Activated T-cell treated with anti-CD3 and anti-CD28 coated beads for 1 hour (primary cell): Measurements from ENCODE around the gene MICU1.
"Not testable (repeated sequence)": the region's sequence is repeated elsewhere in the genome, so short reads cannot be mapped to it uniquely, and the experiment has no call there.

Experiments used
- DNase-seq: peaks from one replicate; pipeline ENCODE4 v3.0.0-alpha.2; 2020; ENCODE audit warnings: low read depth

The MICU1 gene

DNA sequence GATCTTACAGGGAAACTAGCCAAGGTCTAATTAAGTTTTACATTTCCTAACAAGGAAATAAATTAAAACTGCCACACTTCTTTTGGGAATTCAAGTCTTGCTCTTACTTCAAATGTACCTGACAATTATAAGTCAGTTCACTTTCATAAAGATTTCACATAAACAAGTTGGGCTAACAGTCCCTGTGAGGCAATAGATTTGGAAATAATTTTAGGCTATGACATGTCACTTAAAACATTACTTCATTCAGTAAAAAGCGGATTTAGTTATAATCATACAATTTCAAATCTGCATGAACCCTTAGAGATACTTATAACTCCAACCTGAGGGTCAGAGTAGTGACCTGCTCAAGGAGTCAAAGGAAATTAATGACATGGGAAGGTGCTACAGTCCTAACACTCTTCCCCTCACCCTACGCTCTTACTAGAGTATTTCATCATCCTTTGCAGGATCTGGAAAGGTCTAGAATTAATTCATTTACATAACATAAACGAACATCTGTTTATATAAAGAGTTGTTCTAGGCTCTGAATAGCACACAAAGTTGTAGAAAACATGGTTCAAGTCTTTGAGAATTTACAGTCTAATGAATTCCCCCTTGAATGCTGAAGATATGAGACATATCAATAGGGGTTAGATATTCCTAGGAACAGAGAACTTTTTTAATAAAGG, 238.8 kb downstream of the MICU1 start:
- DNase-seq, result no peak

DNA sequence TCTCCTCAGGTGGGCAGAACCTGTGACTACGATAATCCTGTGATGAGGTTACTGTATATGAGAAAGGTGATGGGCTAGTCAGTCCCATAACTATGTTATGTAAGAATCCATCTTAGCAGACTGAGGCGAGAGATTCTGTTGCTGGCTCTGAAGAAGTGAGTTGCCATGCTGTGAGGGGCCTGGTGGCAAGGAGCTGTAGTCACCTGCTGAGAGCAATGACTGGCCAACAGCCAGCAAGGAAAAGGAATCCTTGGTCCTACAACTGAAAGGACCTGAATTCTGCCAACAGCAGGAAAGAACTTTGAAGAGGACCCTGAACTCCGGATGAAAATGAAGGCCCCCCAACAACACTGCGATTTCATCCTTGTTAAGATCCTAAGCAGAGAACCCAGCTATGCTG, 240.2 kb downstream of the MICU1 start:
- DNase-seq, result no peak

DNA sequence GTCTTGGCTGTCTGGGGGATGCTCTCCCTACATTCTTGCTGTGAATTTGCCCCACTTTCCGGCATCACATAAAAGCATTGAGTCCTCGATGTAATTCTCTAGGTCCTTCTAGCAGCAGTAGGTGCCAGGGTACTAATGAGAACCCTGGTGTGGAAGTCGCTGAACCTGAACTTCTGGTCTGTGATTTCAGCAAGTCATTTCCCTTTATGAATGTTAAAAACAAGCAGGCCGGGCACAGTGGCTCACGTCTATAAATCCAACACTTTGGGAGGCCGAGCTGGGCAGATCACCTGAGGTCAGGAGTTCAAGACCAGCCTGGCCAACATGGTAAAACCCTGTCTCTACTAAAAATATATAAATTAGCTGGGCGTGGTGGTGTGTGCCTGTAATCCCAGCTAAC, 240.9 kb downstream of the MICU1 start:
- not testable (repeated sequence) for DNase-seq

DNA sequence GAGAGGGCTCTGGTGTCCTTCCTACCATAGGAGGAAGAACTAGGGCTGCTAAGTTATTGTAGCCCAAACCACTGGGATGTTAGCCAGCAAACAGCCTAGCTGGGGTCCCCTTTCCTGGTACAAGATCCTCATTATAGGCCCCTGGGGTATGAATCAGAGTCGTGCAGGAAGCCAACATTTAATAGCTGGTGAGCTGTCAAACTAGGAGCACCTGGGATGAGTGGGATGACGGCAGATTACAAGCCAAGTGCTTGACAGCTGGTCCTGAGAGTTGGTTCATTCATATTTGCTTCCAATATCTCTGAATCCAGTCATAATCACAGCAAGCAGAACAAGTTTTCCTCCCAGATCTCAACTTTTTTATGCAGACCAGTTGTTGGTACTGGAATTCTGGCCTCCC, 246.1 kb downstream of the MICU1 start:
- no peak for DNase-seq

DNA sequence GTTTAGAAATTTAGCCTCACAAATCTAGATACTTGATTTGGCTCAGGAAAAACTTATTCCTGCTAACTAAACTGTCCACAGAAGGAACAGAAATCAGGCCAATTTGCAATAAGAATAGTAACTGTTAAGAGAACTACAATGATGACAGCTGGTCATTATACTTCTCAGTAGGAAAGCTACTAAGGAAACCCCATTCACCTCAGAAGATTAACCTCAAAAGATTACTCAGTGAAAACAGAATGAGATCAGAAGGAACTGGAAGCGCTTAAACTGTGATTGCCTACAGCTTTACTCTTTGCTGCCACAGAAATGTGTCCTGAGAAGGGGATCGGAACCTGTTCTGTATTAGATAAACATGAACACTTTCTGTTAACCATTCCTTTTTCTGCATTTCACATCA, 246.8 kb downstream of the MICU1 start:
- DNase-seq, result no peak

DNA sequence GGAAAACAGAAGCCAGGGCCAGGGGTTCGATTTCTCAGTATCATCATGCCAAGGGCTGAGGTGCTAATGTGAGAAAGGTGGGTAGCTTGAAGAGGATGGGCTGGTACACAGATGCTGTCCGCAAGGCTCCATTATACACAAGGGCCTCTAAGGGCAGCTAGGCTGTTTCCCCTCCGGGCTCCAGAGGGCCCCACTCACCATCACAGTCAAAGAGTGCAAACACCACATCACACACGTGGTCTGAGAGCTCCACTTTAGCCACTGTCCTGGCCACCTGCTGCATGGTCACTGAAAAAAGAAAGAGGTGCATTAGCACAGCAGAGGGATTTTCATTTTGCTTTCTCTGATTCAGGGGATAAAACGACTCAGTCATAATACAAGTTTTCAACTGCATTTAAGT, 250.3 kb downstream of the MICU1 start:
- DNase-seq, result no peak

DNA sequence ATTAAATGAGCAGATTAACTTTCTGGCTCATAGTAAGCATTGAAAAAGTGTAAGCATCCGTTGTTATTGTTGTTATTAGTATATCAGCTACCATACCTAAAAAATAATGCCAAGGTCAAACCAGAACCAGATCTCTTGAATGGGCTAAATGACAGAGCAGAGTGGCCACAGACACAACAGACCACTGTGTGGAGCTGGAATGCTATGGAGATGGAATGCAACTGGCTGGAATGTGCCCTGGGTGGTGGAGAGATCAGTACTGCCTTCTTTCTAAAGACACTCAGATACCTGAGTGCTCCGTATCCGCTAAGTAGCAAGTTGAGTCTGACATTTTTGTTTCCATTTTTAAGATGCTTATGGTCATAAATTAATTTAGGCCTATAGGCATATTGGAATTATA, 250.7 kb downstream of the MICU1 start:
- no peak for DNase-seq

DNA sequence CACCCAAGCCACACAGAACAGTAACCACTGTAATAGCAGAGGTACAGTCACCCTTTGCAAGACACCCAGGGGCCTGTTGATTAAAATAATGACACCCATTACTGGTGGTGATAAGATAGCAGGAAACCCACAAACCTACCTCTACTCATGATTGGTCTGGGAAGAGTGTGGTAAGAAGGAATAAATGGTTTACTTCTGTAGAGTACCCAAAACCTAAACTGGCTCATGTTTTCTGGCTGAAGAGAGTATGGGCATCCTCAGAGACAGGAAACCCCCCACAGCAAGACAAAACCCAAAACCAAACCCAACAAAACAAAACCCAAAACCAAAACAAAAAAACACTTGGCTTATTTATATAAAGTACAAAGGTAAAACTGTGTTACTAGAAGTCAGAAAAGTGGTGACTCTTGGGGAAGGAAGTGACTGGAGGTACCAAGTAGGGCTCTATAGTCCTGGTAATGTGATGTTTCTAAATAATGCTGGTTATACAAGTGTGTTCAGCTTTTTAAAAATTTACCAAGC, 255.6 kb downstream of the MICU1 start:
- no peak for DNase-seq

DNA sequence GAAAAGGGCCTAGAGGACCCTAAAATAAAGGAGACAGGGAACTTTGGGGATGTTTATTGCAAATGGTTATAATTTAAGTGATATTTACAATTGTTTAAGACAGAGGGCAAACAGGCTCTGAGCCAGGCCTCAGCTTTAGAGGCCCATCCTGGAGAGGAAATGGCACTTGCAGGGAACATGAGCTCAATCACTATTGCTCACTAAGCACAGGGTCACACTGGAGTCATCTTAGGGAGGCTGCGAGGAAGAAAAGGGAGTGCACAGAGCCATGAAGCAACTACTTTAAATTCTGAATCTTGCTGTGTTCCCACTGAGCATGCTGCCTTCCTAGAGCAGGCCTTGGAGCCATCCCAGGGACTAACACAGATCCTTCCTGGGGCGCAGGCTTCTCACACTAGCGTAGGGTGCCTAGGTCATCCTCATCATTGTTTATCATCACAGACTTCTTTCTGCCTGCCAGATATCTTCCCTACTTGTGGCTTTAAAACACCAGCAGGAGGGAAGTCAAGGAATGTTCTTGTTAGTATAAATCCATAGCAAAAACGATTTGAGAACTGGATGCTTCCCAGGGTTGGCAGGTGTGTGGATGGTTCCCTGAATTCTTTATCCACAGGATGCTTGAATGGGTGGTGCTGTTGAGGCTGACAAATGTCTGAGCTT, 258.4 kb downstream of the MICU1 start:
- no peak for DNase-seq

DNA sequence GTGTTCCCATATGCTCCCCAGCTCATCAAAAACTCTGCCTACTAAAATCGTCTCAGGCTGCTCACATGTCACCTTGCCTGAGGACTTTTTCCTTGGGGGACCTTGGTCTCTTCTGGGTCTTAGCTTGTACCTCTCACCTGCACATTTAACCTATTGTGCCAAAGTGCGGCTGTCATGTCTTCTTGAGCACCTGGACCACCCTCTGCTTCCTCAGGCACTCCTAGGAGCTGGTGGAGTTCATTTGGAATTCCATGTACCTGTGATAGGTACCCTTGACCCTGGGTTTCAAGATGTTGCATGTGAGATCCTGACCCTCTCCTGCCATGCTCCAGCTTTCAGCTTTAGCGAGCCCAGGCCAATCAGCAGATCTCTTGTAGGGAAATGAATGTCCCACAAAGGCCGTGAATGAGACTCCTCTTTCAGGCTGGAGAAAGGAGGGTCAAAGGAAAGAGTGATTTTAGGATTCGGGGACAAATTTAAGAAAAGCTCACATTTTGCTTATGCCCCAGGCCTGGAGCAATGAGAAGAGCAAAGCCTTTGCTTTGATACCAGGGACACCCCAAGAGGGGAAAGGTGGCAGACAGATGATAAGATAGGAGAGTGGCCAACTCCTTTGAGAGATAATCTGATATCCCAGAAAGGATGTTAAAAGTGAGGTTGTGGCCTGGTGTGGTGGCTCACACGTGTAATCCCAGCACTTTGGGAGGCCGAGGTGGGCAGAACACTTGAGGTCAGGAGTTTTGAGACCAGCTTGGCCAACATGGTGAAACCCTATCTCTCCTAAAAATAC, 260.6 kb downstream of the MICU1 start:
- DNase-seq, result no peak

DNA sequence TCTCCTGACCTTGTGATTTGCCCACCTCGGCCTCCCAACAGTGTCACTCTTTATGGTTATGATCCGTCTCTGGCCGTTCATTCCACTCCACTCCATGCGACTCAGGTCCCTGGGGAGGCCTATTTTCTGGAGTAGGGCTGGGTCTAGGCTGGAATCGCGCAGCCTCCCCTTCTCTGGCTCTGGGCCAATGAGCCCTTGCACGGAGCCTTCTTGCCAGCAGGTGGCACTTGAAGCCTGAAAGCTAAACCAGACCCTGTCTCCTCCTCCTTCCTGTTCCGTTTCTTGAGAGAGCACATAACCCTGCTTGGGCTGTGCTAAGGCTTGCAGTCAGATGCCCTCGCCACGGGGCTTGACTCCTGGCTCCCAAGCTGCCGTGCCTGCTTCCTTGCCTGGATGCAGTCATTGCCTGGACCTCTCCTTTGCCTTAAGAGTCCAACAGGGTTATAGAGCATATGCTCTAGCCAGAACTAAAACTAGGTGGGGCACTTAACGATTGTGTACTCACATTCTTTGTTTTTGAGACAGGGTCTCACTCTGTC, 261.6 kb downstream of the MICU1 start:
- DNase-seq, result peak; percentile 74

DNA sequence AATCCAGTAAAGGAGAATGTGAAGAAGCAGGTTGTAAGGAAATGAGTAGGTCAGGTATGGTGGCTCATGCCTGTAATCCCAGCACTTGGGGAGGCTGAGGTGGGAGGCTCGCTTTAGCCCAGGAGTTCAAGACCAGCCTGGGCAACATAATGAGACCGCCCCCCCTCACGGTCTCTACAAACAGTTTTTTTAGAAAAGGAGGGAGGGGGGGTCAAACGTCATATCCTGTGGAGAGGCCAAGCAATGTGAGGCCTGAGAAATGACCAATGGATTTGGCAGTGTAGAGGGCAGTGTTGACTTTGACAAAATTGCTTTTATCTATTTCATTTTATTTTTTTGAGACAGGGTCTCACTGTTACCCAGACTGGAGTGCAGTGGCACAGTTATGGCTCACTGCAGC, 268.9 kb downstream of the MICU1 start:
- DNase-seq, result no peak

DNA sequence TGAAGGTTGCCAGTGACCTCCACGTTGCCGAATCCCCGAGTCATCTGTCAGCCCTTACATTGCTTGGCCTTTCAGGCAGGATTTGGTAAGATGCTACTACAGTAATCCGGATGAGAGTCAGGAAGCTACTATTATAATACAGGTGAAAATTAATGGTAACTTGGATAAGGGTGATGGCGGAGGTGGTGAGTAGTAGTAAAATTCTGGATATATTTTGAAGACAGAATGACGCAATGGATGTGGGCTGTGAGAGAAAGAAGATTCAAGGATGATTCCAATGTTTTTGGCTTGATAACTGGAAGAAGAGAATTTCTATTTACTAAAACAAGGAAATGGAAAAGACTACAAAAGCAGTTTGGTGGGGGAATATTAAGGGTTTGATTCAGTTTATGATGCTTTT, 269.8 kb downstream of the MICU1 start:
- no peak for DNase-seq

DNA sequence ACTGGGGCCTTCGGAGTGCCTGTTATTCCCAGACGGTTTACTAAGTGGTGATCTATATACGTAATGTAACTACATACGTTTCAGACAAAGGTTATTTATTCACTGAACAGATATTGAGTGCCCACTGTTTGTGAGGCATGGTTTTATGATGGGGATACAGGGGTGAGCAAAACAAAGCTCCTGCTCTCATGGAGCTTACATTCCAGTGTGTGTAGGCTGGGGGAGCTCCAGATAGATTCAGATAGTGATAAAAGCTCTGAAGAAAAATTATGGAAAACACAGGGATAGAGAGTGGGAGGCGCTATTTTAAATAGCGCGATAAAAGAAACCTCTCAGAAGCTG, 270.7 kb downstream of the MICU1 start:
- no peak for DNase-seq

DNA sequence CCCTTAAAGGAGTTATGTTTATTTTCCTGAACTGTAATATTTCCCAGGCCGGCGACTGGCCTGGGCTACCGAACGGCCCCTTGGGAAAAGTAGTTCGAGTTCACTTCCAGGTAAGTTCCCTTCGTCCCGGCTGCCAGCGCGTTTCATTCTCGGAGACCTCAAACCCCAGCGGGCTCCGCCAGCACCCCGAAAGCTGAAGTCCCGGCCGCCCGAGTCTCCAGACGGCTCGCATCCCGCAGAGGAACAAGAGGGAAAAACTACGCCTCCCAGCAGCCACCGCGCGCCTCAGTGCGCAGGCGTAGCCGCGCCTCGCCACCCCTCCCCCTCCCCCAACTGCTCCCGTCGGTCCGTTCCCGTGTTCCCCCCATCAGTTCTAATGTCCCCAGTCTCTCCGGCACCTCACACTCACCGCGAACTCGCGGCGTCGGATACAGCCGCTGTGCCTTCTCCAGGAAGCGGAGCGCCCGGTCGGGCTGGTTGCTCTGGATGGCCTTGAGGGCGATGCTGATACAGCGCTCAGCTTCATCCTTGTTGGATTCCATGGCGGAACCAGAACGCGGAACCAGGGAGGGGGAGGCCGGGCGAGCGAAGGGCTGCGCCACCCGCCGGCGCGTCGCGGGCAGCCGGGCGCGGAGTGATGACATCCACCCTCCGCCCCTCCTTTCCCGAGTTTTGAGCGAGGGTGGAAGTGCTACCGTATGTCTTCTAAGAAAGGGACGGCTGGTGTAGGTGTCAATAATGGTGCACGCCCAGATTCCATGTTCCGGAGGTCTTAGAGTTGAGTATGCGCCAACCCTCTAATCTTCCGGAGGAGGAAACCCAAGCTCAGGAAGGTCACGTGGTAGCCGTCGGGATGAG, 271.3 kb downstream of the MICU1 start, which contains the start of gene DNAJB12:
Gene DNAJB12, minus strand, starts transcription at position 564 of the 858 bp plus-strand sequence. Its CDS starts 22 bp downstream, at position 542.
- DNase-seq, result peak; percentile 77

DNA sequence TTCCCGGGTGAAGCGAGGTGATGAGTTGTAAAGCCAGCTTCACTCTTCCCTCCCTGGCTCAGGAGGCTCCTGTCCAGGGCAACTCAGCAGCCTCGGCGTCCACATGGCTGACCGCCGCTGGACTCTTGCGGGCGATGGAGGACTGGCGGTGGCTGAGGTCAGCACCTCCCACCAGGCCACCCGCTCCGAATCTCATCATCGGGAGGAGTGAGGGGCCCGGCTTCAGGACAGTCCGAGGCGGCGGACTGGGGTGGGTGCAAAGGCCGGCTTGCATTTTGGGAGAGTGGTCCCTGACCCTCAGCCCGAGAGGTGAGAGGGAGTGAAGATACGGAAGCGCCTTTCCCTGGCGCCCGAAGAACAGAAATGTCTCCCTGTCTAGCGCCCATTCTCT, 271.9 kb downstream of the MICU1 start:
- DNase-seq, result no peak

DNA sequence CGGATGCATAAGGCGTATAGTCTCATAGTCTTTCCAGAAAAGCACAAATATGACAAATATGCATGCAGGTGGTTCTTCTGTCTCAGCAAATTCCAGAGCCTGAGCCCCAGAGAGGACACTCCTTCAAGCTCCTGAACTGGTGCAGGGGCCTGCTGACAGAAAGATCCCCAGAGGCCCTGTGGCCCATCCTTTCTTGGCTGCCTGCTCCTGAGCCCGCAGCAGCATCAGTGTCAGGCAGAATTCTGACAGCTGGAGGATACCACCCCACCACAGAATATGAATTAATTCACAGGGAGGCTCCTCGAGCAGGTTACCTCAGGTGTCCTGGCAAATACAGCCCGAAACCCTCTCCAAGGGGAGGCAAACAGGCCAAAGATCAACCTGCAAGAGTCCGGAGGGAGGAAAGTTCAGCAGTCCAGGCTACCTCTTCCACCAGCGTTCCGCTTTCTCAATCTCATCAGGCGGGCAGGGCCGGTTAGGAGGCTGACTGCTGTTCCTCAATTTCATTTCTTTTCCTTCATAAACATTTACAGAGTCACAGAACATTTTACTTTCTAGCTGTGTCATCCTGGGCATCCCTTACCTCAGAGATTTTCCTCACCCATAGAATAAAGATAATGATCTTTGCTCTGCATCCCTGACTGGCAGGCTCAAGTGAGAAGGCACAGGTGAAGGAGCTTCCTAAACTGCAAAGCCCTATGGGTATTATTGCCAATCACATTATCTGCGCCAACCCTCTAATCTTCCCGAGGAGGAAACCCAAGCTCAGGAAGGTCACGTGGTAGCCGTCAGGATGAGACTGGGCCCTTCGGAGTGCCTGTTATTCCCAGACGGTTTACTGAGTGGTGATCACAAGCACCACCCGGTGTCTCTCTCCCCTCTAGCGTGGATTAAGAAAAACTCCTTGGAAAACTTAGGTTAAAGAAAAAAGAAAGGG, 272.6 kb downstream of the MICU1 start:
- no peak for DNase-seq

DNA sequence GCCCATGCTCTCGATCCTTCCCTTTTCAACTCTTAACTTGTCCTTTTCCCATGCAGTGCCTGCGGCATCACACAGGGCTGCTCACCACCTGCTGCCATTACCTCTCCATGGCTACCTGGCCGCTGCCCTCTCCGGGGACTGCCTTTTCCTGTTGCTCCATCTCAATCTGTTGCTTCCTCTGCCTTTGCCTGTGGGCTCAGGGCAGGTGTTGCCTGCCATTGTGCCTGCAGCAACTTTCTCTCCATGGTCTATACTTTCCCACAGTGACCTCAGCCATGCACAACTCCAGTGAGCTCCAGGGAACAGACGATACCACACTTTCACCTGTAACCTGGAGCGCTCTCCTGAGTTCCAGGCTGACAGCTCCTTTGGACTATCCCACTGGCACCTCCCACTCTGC, 274.4 kb downstream of the MICU1 start:
- no peak for DNase-seq

DNA sequence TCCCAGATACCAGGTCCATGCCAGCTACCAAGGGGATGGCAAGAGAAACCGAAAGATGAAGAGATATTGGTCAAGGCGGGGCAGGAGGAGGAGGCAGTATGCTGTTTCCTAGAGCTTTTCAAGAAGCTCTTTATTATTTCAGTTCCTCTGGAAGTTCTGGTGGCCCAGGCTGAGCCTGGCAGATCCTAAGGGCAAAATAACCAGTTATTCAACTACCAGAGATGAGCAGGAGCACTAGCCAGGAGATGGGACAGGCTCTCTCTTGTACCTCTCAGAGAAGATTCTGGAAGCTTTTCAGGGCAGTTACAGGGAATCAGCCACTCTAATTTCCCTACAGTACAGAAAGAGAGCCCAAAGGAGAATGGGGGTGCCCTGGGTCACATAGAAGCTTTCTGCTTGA, 276.4 kb downstream of the MICU1 start:
- DNase-seq, result no peak

DNA sequence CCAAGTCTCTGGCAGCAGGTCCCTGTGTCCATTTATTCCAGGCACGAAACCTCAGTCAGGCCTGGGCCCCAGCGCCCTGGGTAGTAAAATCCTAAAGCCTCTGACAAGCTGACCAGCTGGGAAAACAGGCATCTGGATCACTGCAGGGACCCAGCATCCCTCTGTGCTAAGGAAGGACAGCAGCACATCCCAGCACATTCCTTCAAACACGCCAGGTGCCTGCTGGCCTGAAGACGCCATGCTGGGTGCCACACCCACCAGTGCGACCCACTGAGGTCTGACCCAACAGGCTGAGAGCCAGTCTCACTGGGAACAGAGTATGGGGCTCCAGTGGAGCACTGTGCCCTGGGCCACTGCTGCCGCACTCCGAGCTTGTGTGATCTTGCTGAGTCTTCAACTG, 277.6 kb downstream of the MICU1 start:
- DNase-seq, result no peak

DNA sequence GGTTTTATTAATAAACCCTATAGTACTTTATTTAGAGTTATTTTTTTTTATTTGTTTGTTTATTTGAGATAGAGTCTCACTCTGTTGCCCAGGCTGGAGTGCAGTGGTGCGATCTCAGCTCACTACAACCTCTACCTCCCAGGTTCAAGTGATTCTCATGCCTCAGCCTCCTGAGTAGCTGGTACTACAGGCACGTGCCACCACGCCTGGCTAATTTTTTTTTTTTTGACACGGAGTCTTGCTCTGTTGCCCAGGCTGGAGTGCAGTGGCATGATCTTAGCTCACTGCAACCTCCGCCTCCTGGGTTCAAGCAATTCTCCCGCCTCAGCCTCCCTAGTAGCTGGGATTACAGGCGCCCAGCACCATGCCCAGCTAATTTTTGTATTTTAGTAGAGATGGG, 279.8 kb downstream of the MICU1 start:
- not testable (repeated sequence) for DNase-seq
